HG03342 (cell line): Measurements from ENCODE around the gene CSHL1.
"Not testable (repeated sequence)": the region's sequence is repeated elsewhere in the genome, so short reads cannot be mapped to it uniquely, and the experiment has no call there.

Experiments
- ATAC-seq: cut with Tn5 transposase; IDR thresholded peaks from one replicate; pipeline ENCODE4 v1.9.1; 2021; ENCODE audit warnings: mild to moderate bottlenecking, moderate library complexity; ENCODE audit not compliant: unreplicated experiment

CSHL1 gene

GRCh38 chr17:63919311-63919723 lies 8.3 kb upstream of the CSHL1 start:
- peak; percentile 47 for ATAC-seq

GRCh38 chr17:63918789-63919305 lies 7.8 kb upstream of the CSHL1 start, which contains the start of gene GH1:
TSS of gene GH1 (minus strand) at chr17:63918839. CDS start at chr17:63918776, 63 bp downstream.
- not testable (repeated sequence) for ATAC-seq

GRCh38 chr17:63918305-63918704 lies 7.2 kb upstream of the CSHL1 start:
- no peak for ATAC-seq

GRCh38 chr17:63917646-63918045 lies 6.6 kb upstream of the CSHL1 start:
- ATAC-seq, result no peak

- not testable (repeated sequence) for ATAC-seq
Measured at GRCh38 chr17:63917206-63917605, 6.1 kb upstream of the CSHL1 start.

- no peak for ATAC-seq
Measured at GRCh38 chr17:63916566-63917185, 5.6 kb upstream of the CSHL1 start.

- not testable (repeated sequence) for ATAC-seq
Measured at GRCh38 chr17:63915753-63916152, 4.7 kb upstream of the CSHL1 start.

- ATAC-seq, result no peak
Measured at GRCh38 chr17:63914471-63914870, 3.4 kb upstream of the CSHL1 start.

- ATAC-seq, result no peak
Measured at GRCh38 chr17:63911657-63912100, 621 bp upstream of the CSHL1 start.

- no peak for ATAC-seq
Measured at GRCh38 chr17:63910096-63910495, 962 bp downstream of the CSHL1 start.

- not testable (repeated sequence) for ATAC-seq
Measured at GRCh38 chr17:63909586-63909985, 1.5 kb downstream of the CSHL1 start.

- ATAC-seq, result not testable (repeated sequence)
Measured at GRCh38 chr17:63907161-63907778, 3.8 kb downstream of the CSHL1 start.

GRCh38 chr17:63904796-63905195 lies 6.3 kb downstream of the CSHL1 start:
- ATAC-seq, result not testable (repeated sequence)

- not testable (repeated sequence) for ATAC-seq
Measured at GRCh38 chr17:63903787-63904201, 7.3 kb downstream of the CSHL1 start.

- ATAC-seq, result not testable (repeated sequence)
Measured at GRCh38 chr17:63901971-63902370, 9.1 kb downstream of the CSHL1 start.

GRCh38 chr17:63898899-63899798 lies 11.9 kb downstream of the CSHL1 start:
- ATAC-seq, result not testable (repeated sequence)

- ATAC-seq, result not testable (repeated sequence)
Measured at GRCh38 chr17:63896524-63897354, 14.3 kb downstream of the CSHL1 start, which contains the start of gene CSH1. TSS of gene CSH1 (minus strand) at chr17:63896574. CDS start at chr17:63896511, 63 bp downstream.

GRCh38 chr17:63894821-63895220 lies 16.2 kb downstream of the CSHL1 start:
- ATAC-seq, result not testable (repeated sequence)

- ATAC-seq, result not testable (repeated sequence)
Measured at GRCh38 chr17:63894021-63894420, 17.0 kb downstream of the CSHL1 start.
